Activated CD8-positive, alpha-beta memory T cell treated with anti-CD3 and anti-CD28 coated beads, Interleukin-2, amount 50 U/mL, for 1 hour (primary cell): ENCODE measurements around the gene RPGRIP1L.
A peak's percentile ranks its signal among the peaks of the same experiment; 100 is the strongest.

ENCODE experiments used
- DNase-seq: peaks from one replicate; pipeline ENCODE4 v3.0.0-alpha.2; 2020; ENCODE audit errors: extremely low read depth

Gene RPGRIP1L

DNA sequence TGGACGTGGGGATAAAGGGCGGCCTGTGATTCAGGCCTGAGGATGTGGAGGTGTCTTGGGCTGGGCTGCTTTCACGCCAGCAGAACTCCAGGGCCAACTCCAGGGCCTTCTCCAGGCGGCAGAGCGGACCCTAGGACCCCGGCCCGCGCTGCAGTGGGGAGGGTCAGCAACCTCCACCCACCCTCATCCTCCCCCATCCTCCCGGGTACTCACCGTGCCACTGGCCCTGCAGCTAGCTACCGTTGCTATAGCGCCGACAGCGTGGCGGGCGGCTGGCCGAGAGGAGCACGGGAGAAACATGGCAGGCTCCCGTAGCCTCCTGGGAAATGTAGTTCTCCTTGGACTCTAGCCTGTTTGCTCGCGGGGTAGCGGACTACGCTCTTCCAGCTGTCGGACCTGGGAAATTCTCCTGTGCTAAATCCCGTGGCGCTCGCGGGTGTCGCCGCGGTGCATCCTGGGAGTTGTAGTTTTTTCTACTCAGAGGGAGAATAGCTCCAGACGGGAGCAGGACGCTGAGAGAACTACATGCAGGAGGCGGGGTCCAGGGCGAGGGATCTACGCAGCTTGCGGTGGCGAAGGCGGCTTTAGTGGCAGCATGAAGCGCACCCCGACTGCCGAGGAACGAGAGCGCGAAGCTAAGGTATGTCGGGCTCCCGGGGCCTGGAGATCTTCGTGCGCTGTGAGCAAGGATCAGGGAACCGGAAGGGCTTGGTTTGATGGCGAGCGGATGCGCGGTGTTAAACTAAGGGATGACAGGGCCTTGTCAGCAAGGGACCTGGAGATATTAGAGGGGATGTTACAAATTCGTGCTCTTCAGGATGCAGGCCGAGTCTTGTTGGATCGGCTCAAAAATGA lies at the start of gene RPGRIP1L, which contains the start of gene FTO:
Gene RPGRIP1L (minus strand): TSS at position 270 of the 855 bp plus-strand sequence. CDS start 3,136 bp downstream, outside the sequence.
Gene FTO (plus strand): TSS at position 567 of the 855 bp plus-strand sequence.
- DNase-seq, result peak; percentile 91

DNA sequence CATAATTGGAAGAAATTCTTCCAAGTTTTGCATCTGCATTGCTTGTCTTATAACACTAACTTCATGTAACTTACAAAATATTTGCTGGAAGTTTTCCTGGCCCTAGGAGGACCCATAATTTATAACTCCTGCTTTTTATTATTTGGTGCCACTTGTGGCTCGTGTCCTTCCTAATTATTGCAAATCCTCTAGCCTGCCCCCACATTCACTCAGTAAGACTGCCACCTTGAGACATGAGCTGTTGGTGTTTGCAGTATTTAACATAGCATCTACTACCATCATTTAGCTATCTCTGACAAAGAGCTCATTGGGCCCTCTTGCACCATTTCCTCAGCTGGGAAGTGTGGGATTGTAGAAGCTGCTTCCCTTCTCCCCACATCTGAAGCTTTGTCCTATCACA lies 49.8 kb upstream of the RPGRIP1L start:
- no peak for DNase-seq

DNA sequence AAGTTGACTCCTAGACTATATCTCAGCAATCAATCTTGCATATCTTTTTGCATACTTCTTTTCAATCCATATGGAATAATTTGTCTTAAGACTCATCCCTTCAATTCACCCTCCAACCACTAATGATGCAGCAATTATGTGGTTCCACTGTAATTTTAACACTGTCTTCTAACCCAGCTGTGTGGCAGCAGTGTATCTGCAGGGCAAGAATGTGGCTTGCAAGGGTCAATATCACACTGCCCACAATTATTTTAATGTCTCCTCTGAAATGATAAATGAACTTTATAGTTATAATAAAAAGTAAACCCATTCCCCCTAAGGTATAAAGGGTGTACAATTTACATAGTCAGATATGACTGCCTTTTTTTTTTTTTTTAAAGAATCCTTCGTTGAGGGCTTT lies 48.9 kb upstream of the RPGRIP1L start:
- no peak for DNase-seq

DNA sequence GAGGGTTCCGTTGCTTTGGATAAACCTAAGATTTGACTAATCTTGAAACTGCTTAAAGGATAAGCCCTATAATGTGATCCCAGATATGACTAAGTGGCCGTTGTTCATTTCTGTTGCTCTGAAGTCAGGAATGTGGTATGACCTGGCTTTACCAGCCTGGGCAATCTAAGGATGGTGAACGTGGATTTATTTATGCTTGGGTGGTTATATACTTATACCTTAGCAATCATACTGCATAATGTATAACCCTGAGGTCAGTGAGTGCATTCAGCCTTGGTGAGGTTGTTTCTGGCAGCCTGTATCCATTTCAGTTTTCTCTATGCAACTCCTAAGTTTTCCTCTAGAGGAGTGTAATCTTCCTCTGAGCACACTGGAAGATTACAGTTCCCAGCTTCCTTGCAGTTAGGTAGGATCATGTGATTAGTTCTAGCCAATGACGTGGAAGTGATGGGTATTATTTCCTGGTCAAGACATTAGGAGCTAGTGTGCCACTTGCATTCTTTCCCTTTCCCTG lies 42.2 kb upstream of the RPGRIP1L start:
- no peak for DNase-seq

DNA sequence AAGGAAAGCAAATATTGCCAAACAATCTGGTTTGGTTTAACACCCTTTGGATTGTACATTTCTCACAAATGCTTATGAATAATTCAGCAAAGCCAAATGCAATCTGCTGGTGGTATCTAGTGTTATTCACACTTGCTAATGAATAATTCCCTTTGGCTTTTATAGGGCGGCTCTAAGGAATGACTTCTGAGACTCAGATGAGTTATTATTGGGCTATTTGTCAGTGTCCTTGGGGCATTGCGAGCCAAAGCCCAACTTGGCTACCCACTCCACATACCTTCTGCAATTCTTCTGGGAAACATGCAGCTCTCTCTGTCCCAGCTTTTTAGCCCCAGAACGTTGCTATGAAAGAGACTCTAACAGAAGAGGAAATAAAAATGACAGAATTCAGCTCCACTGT lies 41.4 kb upstream of the RPGRIP1L start:
- DNase-seq, result no peak

DNA sequence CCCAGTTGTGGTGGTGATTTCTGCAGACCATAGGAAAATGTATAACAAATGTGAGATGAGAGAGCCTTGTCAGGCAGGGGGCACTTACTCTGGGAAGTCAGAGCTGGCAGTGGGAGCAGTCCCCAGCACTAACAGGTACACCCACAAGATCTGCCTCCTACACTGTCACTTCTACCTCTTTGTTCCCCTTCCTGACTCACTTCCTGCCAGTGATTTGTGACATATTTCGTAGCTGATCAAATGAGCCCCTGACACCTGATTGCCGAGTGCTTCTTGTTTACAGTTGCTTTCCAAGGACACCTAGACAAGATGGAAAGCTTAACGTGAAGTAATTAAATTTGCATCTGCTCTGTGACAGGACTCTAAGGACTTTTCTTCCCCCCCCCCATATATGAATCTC lies 40.8 kb upstream of the RPGRIP1L start:
- DNase-seq, result no peak

DNA sequence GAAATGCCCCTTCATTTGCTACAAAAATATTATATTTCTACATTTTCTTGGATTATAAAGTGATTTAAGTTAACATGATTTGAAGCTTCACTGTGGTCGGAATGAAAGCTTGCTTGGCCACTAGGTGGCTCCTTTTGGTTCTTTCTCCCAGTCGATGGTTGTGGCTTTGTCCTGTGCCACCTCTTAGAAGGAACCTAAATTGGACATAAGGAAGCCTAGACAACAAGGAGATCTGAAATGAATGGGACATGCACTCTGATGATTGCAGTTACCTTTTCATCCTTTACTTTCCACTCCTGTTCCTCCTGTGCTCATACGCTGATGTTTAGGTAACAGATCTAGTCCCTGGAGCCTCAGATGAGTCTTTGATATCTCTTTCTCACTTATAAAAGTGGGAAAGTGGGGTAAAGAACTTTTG lies 39.5 kb upstream of the RPGRIP1L start:
- no peak for DNase-seq

DNA sequence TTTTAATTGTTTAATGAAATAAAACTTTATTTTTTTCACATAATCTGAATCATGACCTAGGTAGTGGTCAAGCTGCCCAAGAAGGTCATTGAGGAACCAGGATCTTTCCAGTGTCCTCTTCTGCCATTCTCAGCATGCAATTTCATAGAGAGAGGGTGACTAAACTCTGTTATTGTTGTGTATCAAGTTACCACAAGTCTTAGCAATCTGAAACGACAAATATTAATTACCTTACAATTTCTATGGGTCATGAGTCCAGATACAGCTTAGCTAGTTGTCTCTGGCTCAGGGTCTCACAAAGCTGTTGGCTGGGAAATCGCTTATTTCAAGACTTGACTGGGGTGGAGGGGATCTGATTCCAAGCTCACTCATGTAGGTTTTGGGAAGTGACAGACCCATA lies 37.9 kb upstream of the RPGRIP1L start:
- no peak for DNase-seq

DNA sequence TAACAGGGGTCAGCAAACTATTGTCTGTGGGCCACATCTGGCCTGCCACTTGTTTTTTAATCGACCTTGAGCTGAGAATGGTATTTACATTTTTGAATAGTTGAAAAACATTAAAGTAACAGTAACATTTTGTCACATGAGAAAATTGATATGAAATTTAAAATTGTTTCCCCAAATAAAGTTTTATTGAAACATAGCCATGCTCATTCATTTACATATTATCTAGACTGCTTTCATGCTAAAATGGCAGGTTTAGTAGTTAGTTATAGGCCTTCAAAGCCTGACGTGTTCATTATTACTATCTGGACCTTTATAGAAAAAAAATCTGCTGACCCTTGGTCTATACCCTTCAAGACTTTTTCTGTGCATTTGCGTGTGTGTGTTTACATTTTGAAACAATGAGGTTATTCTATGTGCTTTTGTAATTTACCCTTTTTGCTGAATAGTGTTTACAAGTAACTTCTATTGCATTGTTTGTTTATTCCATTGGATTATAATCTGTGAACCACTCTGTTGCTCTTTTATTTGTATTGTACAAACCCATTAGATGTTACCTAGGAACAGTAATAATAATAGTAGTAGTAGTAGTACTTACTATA lies 37.4 kb upstream of the RPGRIP1L start:
- no peak for DNase-seq

DNA sequence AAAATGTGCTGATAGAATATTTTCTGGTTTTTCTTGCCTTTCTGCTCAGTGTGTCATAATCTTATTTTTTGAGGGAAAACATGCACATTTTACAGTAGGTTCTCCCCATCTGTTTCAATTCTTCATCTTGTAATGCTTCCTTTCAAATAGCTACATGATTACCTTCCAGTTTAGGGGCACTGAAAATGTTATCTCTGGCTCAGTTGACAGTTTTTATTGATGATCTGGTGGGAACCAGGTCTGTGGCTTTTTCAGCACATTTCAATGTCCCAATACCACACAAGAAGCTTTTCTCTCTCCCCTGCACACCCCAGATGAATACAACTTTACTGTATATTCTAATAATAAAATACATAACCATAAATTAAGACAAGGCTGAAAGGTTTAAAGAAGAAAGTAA lies 36.8 kb upstream of the RPGRIP1L start:
- no peak for DNase-seq

DNA sequence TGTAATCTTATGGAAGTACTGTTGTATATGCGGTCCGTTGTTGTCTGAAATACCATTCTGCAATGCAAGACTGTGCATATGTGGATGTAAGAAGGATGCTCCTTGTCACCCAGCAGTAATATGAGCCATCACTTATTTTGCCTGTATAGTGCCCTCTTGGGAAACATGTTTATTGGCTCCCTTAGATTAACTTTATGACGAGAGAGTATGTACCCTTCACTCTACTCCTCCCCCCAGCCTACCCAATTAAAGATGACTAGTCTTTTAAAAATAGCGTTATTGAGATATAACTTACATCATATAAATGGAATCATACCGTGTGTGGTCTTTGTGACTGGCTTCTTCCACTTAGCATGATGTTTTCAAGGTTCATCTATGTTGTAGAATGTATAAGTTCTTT lies 33.9 kb upstream of the RPGRIP1L start:
- DNase-seq, result no peak

DNA sequence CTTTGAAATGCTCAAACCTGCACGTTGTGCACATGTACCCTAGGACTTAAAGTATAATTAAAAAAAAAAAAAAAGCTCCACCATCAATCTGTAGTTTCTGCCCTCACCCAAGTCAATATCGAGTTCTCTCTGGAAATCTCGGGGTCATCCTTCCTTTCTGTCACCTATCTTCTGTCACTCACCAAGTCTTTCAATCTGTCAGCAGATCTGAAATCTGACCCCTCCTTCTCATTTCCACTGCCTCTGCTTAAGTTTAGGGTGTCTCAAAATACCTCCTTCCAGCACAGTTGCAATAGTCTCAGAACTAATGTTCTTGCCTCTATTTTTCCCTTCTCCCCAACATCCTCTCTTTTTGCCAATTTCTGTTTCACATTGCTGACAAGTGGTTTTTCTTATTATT lies 32.6 kb upstream of the RPGRIP1L start:
- no peak for DNase-seq

DNA sequence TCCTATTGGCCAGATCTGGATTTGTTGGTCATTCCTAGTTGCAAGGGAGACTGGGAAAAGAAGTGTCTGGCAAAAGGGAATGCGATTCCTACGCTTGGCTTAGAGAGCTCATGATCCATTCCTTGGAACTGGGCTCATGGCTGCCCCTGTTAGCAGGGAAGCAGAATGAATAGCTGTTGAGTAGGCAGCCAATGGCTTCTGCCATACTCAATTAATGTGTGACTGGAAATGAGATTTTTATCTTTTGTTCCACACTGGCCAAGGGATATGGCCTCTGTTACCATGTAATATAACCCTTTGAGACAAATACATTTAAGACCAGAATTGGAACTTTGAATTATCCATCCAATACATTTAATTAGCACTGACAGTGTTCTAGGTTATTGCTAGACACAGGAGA lies 31.2 kb upstream of the RPGRIP1L start:
- DNase-seq, result no peak

DNA sequence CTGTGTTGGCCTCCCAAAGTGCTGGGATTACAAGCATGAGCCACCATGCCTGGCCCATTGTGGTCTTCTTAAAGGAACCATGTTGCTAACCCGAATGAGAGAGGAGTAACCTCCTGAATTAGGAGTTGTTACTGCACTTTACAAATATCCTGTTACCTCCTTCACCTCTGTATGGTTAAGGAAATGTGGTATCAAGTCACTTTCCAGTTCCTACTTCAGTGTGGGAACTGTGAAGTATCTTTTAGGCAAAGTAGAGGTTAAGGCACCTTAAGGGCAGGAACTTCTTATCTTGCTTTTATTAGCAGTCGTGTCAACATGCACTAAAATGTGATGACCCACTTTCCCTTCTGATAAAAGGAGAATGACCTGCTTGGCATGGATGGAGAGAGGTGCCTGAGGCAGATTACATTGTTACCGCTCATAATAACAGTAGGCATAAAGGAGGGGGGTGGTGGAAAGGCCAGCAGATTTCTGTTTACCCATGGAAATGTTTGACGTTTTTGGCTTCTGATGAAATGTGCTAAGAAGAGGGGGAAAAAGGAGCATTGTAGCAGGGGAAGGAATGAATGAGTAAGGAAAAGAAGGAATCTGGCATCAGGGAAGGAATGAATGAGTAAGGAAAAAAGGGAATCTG lies 28.8 kb upstream of the RPGRIP1L start:
- no peak for DNase-seq

DNA sequence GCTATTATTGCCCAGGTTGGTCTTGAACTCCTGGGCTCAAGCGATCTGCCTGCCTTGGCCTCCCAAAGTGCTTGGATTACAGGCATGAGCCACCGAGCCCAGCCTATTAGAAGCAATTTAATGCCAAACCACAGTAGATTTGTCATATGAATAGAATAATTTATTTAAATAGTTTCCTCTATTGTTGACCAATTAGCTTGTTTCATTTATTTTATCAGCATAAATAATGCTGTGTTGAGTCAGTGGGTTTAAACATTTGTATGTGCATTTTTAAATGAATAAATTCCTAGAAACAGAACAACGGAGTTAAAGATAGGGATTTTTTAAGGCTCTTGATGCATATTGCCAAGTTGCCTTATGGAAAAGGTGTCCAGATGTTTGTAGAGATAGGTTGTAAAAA lies 27.0 kb upstream of the RPGRIP1L start:
- no peak for DNase-seq

DNA sequence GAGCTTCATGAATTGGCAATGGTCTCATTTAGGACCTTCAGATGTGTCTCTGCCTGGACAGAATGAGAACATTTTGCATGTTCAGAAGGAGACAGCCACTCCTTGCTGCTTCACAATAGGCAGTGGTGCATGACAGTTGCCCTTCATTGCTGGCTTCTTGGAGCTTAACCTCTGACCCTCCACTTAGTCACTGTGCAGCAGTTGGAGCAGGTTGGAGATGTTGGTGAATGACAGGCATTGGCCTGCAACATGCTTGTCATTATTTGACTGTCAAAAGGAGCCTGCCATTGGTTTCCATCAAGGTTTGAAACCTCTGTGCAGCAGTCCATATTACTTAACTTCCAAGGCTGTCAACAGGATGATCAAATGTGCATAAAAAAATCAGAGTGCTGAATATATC lies 23.0 kb upstream of the RPGRIP1L start:
- DNase-seq, result no peak

DNA sequence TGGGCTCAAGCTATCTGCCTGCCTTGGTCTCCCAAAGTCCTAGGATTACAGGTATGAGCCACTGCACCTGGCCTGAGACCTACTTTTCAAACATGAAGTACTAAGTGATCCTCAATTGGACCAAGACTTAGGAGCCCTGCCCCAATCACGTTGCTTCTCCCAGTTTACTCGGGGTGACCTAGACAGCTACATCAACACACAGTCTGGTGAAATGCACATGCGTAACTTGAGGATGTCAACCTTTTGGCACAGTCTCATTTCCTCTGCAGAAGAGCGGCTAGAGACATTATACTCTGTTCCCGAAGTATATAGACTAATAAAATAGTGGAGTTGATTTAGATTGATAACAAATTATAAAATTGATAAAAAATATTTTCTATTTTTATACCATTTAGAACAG lies 17.4 kb upstream of the RPGRIP1L start:
- no peak for DNase-seq

DNA sequence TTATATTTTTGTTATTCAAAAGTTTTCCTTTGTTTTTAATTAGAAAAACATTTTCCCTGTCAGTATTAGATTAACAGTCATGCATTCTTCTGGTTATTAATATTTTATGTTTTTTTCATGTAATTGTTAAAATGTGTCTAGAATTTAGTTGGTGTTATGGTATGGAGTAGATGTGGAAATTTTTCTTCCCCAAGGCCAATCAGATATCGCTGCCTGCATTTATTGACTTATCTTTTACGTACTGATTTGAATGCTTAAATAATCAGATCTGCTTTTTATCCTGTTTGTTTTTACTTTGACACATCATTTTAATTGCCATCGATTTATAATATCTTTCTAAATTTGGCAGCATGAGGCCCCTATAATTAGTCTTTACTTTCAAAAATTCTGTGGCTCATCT lies 13.9 kb upstream of the RPGRIP1L start:
- DNase-seq, result no peak

DNA sequence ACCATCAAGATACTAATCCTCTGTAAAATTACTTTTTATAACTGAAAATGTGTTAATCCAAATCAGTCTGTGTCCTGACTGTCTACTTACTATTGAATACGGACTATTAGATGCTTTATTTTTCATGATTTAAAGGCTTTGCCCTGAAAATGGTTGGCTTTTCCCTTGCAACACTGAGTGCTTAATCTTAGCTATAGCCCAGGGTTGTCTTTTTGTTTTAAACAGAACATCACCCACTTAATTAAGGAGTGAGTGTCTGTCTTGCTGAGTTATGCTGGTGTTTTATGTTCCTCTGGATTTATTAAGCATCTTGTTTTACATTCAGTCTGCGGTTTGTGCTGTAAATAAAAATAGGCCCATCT lies 11.3 kb upstream of the RPGRIP1L start:
- no peak for DNase-seq

DNA sequence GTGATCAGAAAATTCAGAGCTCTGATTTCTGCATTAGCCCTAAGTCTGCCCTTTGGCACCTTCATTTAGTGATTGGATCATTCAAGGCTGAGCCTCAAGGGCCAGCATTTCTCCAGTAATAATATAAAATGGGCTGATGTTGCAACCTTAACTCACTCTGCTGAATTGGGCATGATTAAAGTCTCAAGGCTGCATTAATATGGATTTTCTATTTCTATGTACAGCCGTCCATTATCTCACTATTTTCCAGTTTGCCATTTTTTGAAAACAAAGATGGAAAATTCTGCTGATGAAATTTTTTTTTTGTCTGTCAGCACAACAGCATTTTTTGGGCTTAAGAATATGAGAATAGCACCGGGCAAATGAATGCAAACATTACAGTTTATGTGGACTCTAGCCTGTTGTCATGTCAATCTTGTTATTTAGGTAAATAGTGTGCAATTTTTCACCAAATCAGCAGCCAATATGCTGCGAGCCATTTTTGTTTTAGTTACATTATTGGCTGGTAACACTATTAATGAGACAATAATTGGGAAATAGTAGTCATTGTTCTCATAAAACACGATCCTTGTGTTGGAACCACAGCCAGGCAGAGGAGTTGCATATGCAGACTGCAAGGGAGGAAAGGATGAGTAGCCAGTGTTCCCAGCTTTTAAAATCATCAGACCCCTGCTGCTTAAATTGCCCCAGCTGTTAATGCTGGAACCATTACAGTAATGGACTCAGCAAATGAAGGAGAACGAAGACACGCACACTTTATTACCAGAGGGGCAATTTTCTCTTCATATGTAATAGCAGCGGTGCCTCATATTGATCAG lies 10.8 kb upstream of the RPGRIP1L start:
- no peak for DNase-seq

DNA sequence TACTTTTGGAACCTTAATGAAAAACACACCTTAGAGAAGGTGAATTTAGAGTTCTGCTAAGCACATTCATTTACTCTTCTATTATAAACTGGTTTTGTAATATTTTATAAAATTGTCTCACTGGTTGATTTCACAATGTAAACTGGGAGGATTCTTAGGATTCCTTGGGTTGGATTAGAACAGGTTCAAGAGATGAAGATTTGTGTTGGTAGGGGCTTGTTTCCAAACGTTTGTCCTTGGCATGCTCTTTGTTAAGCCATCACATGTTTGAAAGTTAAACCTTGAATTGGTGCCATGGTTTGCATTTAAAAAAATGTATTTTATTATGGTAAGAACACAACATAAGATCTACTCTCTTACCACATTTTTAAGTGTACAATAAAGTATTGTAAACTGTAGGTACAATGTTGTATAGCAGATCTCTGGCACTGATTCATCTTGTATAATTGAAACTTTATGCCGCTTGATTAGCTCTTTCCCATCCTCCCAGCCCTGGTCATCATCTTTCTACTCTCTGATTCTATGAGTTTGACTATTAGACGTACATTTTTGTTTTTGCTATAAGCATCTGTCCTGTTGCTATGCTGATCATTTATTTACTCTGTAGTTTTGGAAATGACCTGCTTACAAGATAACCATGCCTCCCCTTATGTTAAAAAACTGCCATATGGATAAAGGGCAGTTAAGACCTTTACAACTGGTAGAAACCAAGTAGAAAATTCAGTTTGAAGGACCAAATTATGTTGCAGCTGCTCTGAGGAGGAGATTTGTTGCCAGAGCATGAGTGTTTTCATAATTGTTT lies 9.9 kb upstream of the RPGRIP1L start:
- DNase-seq, result no peak
